HG02610 (cell line): ENCODE data around the gene ARAP3.

Experiments
- ATAC-seq: cut with Tn5 transposase; IDR thresholded peaks from one replicate; pipeline ENCODE4 v1.9.1; 2021; ENCODE audit warnings: mild to moderate bottlenecking, moderate library complexity; ENCODE audit not compliant: unreplicated experiment

The ARAP3 gene

GRCh38 chr5:141672841-141673813 is 8.9 kb downstream of the ARAP3 start:
- ATAC-seq, result no peak

- no peak for ATAC-seq
Observed at GRCh38 chr5:141672071-141672840, 9.8 kb downstream of the ARAP3 start.

GRCh38 chr5:141669520-141669919 is 12.5 kb downstream of the ARAP3 start:
- ATAC-seq, result no peak

GRCh38 chr5:141668601-141669265 is 13.3 kb downstream of the ARAP3 start:
- no peak for ATAC-seq

DNA sequence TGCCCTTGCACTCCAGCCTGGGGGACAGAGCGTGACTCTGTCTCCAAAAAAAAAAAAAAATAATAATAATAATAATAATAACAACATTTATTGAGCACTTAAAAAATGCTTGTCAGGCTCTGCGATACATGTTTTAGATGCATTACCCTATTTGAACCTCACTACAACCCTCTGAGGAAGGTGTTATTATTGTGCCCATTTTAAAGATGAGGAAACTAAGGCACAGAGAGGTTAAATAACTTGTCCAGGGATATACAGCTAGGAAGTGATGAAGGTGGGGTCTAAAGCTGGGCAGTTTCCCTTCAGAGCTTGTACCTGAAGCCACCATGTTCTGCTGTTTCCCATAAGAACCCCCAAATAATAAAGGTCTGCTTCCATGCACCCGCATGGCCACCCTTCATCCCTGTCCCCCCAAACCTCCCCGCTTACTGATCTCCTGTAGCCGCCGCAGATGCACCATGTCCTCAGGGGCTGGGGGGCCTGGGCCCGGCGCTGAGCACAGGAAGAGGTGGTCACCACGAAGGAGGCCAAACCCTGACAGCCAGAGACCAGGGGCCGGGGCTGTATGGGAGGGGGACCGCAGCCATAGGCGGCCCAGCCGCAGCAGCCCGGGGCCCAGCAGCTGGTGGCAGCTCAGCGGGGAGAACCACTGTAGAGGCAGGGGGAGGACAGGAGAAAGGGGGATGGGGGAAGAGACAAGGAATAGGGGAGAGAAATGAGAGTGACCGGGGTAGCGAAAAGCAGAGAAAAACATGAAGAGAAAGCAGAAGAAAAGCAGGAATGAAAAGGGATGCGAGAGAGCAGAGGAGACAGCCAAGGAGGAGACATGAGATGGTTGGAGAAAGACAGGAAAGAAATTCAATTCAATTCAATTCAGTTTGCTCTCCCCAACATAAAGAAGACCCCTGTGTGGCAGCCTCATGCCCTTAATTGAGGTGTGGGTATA is 15.8 kb downstream of the ARAP3 start:
- no peak for ATAC-seq

GRCh38 chr5:141664733-141665461 is 17.1 kb downstream of the ARAP3 start:
- ATAC-seq, result peak; percentile 96

- ATAC-seq, result no peak
Observed at GRCh38 chr5:141663506-141663905, 18.5 kb downstream of the ARAP3 start.

DNA sequence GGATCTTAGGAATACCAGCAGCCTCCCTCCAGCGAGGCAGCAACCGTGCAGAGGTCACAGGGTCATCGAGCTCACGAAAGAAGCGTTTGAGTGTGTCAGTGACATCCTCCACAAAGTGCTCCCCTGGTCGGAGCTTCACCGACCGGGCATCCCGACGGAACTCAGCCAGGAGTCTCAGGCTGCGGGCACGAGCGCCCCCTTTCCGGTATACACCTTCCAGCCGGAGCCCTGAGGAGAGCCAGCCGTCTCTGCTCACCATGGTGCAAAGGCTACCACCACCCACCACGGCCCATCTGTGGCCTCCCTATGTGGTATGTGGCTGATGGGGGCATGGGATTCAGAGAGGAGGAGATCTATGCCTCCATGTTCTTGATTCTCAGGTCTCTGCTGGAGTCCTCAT is 20.0 kb downstream of the ARAP3 start:
- ATAC-seq, result no peak

- ATAC-seq, result peak; percentile 91
Observed at GRCh38 chr5:141657937-141658545, 24.0 kb downstream of the ARAP3 start.

- no peak for ATAC-seq
Observed at GRCh38 chr5:141657404-141657803, 24.6 kb downstream of the ARAP3 start.

GRCh38 chr5:141656396-141656795 is 25.6 kb downstream of the ARAP3 start:
- ATAC-seq, result no peak

DNA sequence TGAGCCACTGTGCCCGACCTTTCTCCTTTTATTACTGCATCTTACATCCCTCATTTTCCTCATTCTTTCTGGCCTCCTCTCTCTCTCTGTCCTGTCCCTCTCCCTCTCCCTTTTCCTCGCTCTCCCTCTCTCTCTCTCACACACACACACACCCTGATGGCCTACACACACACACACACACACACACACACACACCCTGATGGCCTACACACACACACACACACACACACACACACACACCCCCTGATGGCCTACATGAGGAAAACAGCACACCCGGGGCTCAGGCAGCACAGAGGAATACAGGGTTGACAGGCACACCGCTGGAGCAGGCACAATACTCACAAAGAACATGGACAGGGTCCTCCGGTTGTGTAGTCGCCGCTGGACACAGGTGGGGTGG is 27.0 kb downstream of the ARAP3 start:
- no peak for ATAC-seq

- ATAC-seq, result no peak
Observed at GRCh38 chr5:141654298-141654697, 27.7 kb downstream of the ARAP3 start.

DNA sequence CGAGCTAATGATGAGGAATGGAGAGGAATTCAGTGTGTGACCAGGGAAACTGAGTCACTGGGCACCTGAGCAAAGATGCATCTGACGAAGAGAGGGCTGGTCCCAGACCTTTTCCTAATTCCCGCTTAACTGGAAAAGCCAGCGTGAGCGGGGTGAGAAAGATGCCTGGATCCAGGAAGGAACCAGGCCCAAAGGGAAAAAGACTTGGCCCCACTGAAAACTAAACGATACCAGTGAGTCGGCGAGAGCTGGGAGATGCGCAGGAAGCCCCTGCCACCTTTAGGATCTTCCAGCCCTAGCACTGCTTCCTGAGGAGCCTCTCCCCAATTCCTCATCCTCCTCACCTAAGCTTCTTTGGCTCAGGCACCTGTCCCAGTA is 30.3 kb downstream of the ARAP3 start:
- no peak for ATAC-seq

DNA sequence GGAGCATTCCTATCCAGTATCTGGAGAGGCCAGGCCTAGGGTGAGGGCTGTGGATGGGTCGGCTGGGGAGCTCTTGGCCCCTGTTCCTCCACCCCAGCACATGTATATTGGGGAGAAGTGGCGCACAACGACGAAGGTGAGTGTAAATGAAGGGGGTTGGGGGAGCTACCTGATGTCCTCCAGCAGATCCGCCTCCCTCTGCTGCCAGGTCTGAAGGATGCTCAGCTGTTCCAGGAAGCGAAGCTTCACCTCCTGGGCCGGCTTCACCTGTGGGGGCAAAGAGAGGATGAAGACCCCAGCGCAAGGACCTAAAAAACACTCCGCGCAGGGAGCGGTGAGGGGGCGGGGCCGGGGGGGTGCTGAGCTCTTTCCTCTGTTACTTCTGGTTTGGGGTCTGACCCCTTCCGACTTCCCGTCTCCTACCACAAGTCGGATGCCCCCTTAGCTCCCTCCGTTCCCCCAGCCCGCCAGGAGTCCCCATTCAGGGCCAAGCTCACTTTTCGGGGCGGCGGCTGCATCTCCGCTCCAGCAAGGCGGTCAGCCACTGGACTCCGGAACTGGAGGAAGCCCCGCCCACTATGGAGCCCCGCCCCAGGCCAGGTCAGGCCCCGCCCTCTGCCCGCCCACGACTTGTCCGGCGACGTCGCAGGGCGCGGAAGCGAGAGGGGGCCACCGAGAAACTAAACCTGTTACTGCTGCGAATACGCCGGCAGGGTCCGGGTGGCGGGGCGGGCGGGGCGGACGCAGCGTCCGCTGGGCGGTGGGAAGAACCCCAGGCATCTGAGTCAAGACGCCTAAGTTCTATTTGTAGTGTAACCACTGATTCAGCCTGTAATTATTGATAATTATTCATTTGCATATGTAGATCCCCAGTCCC is 30.9 kb downstream of the ARAP3 start, which contains the start of gene FCHSD1:
TSS of gene FCHSD1 (minus strand) at position 568 of the 877 bp plus-strand sequence. CDS start at position 518, 50 bp downstream.
- peak; percentile 96 for ATAC-seq

- ATAC-seq, result no peak
Observed at GRCh38 chr5:141649972-141650371, 32.1 kb downstream of the ARAP3 start.

GRCh38 chr5:141649056-141649688 is 32.9 kb downstream of the ARAP3 start:
- ATAC-seq, result no peak

GRCh38 chr5:141647851-141648250 is 34.2 kb downstream of the ARAP3 start:
- ATAC-seq, result no peak
